Right lobe of liver (tissue), 4 donors: Measurements from ENCODE around the gene RSAD1.

Experiments used
- POLR2A ChIP-seq: fragments of 450-650 bp; IDR thresholded peaks from one replicate; pipeline ENCODE4 v1.6.1; 2017; ENCODE audit warnings: antibody characterized with exemption, mild to moderate bottlenecking
- TF ChIP-seq, protein P1 (sequence below), 4 donors: fragments of 200-600 bp in 3 of 4; fragments of 450-650 bp in 1 of 4; IDR thresholded peaks; one replicate each; pipeline versions ENCODE4 v1.5.1 to v1.8.0; 2016 to 2022; ENCODE audit warnings: antibody characterized with exemption in 4 of 4, mild to moderate bottlenecking in 2 of 4
- donor health status: DM: no; HTN: no; CAD: no.
- donor health status: DM: no; HTN: no; CAD: no.
- donor health status: DM: no; HTN: yes; CAD: no.

- TF ChIP-seq, protein P1, sequence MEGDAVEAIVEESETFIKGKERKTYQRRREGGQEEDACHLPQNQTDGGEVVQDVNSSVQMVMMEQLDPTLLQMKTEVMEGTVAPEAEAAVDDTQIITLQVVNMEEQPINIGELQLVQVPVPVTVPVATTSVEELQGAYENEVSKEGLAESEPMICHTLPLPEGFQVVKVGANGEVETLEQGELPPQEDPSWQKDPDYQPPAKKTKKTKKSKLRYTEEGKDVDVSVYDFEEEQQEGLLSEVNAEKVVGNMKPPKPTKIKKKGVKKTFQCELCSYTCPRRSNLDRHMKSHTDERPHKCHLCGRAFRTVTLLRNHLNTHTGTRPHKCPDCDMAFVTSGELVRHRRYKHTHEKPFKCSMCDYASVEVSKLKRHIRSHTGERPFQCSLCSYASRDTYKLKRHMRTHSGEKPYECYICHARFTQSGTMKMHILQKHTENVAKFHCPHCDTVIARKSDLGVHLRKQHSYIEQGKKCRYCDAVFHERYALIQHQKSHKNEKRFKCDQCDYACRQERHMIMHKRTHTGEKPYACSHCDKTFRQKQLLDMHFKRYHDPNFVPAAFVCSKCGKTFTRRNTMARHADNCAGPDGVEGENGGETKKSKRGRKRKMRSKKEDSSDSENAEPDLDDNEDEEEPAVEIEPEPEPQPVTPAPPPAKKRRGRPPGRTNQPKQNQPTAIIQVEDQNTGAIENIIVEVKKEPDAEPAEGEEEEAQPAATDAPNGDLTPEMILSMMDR (IDR thresholded peaks at IDR 0.05) = no peak
- TF ChIP-seq POLR2A = no peak
Measured at GRCh38 chr17:50445730-50446325, 32.8 kb upstream of the RSAD1 start.
